ENCODE results near the gene LMOD3.

DNA sequence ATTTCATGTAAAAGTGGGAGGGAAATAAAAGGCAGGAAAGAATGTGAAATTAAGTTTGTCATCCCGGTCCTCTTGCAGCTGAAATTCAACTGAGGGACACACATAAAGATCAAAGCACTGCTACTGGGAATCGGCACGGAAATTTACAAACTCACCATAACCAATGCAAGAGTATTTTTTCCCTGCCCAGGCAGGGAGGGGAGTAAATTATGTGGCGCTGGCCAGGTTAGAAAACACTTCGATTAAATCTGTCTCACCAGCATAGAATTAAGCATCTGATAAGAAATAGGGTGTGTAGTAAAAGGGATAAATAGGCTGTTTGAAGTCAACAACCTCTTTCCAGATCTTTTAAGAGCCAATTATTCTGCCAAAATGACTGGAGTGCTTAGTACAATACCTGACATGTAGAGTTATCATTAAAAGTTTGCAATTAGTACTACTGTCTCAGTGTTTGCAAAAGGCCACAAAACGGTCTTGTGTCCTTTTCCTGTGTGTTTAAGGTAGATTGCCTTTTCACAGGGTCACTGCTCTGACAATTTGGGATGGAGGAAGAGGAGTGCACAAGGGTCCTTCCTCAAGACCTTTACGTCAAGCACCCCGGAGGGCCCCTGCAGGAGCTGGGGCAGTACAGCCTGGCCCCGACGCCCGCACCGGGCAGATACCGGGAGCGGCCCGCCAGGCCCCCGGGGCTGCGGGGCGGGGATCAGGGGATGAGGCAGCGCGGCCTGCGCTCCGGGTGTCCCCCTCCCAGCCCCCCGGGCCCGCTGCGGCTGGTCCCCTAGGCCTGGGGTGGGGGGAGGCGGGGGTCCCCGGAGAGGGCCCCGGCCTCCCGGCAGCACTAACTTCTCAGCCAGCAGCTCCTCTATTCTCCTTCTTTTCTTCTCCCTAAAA is 42.9 kb downstream of the LMOD3 start:
- TF ChIP-seq, protein P1, sequence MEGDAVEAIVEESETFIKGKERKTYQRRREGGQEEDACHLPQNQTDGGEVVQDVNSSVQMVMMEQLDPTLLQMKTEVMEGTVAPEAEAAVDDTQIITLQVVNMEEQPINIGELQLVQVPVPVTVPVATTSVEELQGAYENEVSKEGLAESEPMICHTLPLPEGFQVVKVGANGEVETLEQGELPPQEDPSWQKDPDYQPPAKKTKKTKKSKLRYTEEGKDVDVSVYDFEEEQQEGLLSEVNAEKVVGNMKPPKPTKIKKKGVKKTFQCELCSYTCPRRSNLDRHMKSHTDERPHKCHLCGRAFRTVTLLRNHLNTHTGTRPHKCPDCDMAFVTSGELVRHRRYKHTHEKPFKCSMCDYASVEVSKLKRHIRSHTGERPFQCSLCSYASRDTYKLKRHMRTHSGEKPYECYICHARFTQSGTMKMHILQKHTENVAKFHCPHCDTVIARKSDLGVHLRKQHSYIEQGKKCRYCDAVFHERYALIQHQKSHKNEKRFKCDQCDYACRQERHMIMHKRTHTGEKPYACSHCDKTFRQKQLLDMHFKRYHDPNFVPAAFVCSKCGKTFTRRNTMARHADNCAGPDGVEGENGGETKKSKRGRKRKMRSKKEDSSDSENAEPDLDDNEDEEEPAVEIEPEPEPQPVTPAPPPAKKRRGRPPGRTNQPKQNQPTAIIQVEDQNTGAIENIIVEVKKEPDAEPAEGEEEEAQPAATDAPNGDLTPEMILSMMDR (IDR thresholded peaks at IDR 0.05), result no peak
- no peak for TF ChIP-seq POLR2A (IDR thresholded peaks at IDR 0.05)
- TF ChIP-seq POLR2AphosphoS5 (IDR thresholded peaks at IDR 0.05), result no peak

Measured in prostate gland (tissue), 2 donors.